GM12878 (cell line): ENCODE data around the gene TNIP1. TPM values are rescaled to one million over a fixed set of nuclear protein-coding genes. Genes with fewer than 3 reads are reported as not detected.
A peak's percentile ranks its signal among the peaks of the same experiment; 100 is the strongest.

Experiments
- CEBPB ChIP-seq, 2 experiments: fragments of 150-350 bp in 1 of 2; IDR thresholded peaks; 2 replicates each; pipeline ENCODE4 v1.6.1; 2012 to 2014; ENCODE audit warnings: low read depth in 2 of 2, low read length in 2 of 2, borderline replicate concordance in 1 of 2, inconsistent platforms in 1 of 2
- CREM ChIP-seq: IDR thresholded peaks from 2 replicates; pipeline ENCODE4 v1.6.1; 2014; ENCODE audit warnings: antibody characterized with exemption, low read depth
- DPF2 ChIP-seq: fragments of 450-650 bp; IDR thresholded peaks from 2 replicates; pipeline ENCODE4 v1.6.1; 2017; ENCODE audit warnings: mild to moderate bottlenecking
- EED ChIP-seq: sonication (generic); IDR thresholded peaks from 2 replicates; pipeline ENCODE4 v1.6.1; 2016; ENCODE audit warnings: antibody characterized with exemption, low read depth
- GABPA ChIP-seq: IDR thresholded peaks from 2 replicates; pipeline ENCODE4 v1.6.1; 2014; ENCODE audit warnings: antibody characterized with exemption, low read depth, mild to moderate bottlenecking, inconsistent platforms
- HDAC6 ChIP-seq: fragments of 200-600 bp; sonication (generic); IDR thresholded peaks from one replicate; pipeline ENCODE4 v1.8.0; 2017; ENCODE audit warnings: antibody characterized with exemption; ENCODE audit not compliant: unreplicated experiment
- LARP7 ChIP-seq: fragments of 450-650 bp; IDR thresholded peaks from 2 replicates; pipeline ENCODE4 v1.6.1; 2017; ENCODE audit warnings: mild to moderate bottlenecking
- MEF2A ChIP-seq: IDR thresholded peaks from 2 replicates; pipeline ENCODE4 v1.6.1; 2011; ENCODE audit warnings: low read depth, mild to moderate bottlenecking, low read length, moderate library complexity; ENCODE audit not compliant: insufficient read depth
- MTA2 ChIP-seq: fragments of 450-650 bp; IDR thresholded peaks from 2 replicates; pipeline ENCODE4 v1.6.1; 2016; ENCODE audit warnings: low read depth, mild to moderate bottlenecking, moderate library complexity
- POLR2AphosphoS5 ChIP-seq: IDR thresholded peaks from 2 replicates; pipeline ENCODE4 v1.6.1; 2011; ENCODE audit warnings: mild to moderate bottlenecking, low read length, inconsistent platforms
- SMC3 ChIP-seq: IDR thresholded peaks from 2 replicates; pipeline ENCODE4 v1.6.1; 2011; ENCODE audit warnings: low read length, improper control_type of control experiment, borderline replicate concordance
- SREBF1 ChIP-seq: IDR thresholded peaks from 2 replicates; pipeline ENCODE4 v1.6.1; 2012; ENCODE audit warnings: mild to moderate bottlenecking, low read length
- SRF ChIP-seq, 2 experiments: IDR thresholded peaks; 2 replicates each; pipeline ENCODE4 v1.6.1; 2011; ENCODE audit warnings: low read depth in 2 of 2, low read length in 2 of 2, mild to moderate bottlenecking in 1 of 2, moderate library complexity in 1 of 2
- polyA plus RNA-seq, 11 experiments: library from polyadenylated mRNA; depleted of rRNA in 4 of 11; unstranded in 6 of 11; stranded (reverse) in 5 of 11; fragments of >200 nt; fragmentation: Nextera tagmentation in 4 of 11; fragmentation: Illumina TruSeq in 1 of 11; extraction: Ambion mirVana in 4 of 11; extraction: Trizol in 1 of 11; gene quantifications; 1 replicate in 1 of 11; 2 replicates in 10 of 11; pipeline versions ENCODE4 v1.2.1 to v1.2.3, GENCODE V29; 2011 to 2016; ENCODE audit warnings: inconsistent platforms in 2 of 11, missing spikeins in 2 of 11, low read depth in 1 of 11
- total RNA-seq, 4 experiments: library from RNA; depleted of rRNA in 3 of 4; stranded (reverse); fragments of >200 nt in 3 of 4; fragmentation: Illumina TruSeq in 1 of 4; extraction: Trizol in 1 of 4; gene quantifications; 2 replicates each; pipeline versions ENCODE4 v1.2.1 to v1.2.3, GENCODE V29; 2013 to 2021
- TF ChIP-seq, protein P1 (sequence below): fragments of 450-650 bp; formaldehyde crosslinking; IDR thresholded peaks from 2 replicates; pipeline ENCODE4 v1.4.0; 2022; ENCODE audit warnings: mild to moderate bottlenecking, moderate library complexity
- TF ChIP-seq, protein P2 (sequence below): fragments of 150-350 bp; IDR thresholded peaks from 2 replicates; pipeline ENCODE4 v1.6.1; 2014; ENCODE audit warnings: mild to moderate bottlenecking, low read depth, low read length
- TF ChIP-seq, protein P3 (sequence below): fragments of 450-650 bp; IDR thresholded peaks from 2 replicates; pipeline ENCODE4 v1.6.1; 2016; ENCODE audit warnings: mild to moderate bottlenecking
- TF ChIP-seq, protein P4 (sequence below): IDR thresholded peaks from 2 replicates; pipeline ENCODE4 v1.6.1; 2012; ENCODE audit warnings: low read length, inconsistent platforms
- TF ChIP-seq, protein P5 (sequence below): fragments of 450-650 bp; IDR thresholded peaks from 2 replicates; pipeline ENCODE4 v1.6.1; 2017; ENCODE audit warnings: antibody characterized with exemption, mild to moderate bottlenecking, moderate library complexity
- TF ChIP-seq, protein P6 (sequence below): fragments of 450-650 bp; IDR thresholded peaks from 2 replicates; pipeline ENCODE4 v1.6.1; 2017; ENCODE audit warnings: borderline replicate concordance

The TNIP1 gene
- total and polyA plus RNA-seq, 10 of the 15 experiments (the other 5 are each of a cell fraction or from before 2014, with no cell fraction given): 4.4 to 279 (median 150) TPM

DNA sequence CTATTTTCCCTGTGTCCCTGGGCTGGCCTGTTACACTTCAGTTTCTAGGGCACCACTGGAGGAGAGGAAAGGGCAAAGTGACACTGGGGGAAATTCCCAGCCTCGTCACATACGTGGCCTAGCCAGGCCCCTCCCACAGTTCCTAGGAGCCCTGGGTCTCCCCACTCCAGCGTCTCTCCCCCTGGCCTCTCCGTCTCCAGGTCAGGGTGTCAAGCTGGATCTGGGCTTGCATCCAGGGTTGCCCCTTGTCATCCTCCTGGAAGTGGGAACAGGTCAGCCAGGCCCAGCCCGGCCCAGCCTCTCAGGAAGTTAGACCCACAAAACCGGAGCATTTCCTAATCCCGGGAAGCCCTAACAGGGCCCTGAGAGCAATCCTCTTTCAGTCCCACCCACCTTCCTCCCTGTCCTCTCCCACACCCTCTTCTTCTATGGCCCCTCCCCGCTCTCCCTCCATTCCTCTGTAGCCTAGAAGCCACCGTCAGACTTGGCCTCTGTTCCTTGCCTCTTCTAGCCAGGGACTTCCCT lies 4.7 kb upstream of the TNIP1 start (continued):
- TF ChIP-seq, protein P1, sequence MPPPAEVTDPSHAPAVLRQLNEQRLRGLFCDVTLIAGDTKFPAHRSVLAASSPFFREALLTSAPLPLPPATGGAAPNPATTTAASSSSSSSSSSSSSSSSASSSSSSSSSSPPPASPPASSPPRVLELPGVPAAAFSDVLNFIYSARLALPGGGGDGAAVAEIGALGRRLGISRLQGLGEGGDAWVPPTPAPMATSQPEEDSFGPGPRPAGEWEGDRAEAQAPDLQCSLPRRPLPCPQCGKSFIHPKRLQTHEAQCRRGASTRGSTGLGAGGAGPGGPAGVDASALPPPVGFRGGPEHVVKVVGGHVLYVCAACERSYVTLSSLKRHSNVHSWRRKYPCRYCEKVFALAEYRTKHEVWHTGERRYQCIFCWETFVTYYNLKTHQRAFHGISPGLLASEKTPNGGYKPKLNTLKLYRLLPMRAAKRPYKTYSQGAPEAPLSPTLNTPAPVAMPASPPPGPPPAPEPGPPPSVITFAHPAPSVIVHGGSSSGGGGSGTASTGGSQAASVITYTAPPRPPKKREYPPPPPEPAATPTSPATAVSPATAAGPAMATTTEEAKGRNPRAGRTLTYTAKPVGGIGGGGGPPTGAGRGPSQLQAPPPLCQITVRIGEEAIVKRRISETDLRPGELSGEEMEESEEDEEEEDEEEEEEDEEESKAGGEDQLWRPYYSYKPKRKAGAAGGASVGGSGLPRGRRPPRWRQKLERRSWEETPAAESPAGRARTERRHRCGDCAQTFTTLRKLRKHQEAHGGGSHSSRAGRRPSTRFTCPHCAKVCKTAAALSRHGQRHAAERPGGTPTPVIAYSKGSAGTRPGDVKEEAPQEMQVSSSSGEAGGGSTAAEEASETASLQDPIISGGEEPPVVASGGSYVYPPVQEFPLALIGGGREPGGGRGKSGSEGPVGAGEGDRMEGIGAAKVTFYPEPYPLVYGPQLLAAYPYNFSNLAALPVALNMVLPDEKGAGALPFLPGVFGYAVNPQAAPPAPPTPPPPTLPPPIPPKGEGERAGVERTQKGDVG (CRISPR knock-in tag): no peak
- TF ChIP-seq MTA2 (0 out of 2 replicates have a peak, but pooled peaks have one; percentile 26), SRF (IDR thresholded peaks at IDR 0.05; ENCODE audit: low read depth in 2 of 2, low read length in 2 of 2) (no peak), LARP7 (no peak), CREM (peak; percentile 75), DPF2 (0 out of 2 replicates have a peak, but pooled peaks have one; percentile 29), EED (peak; percentile 63; the same call in 1 of the 2 replicates), MEF2A (no peak), SMC3 (no peak), POLR2AphosphoS5 (peak; percentile 73), SREBF1 (no peak), CEBPB (IDR thresholded peaks at IDR 0.05; ENCODE audit: borderline replicate concordance in 1 of 2, low read depth in 2 of 2, low read length in 2 of 2) (no peak), HDAC6 (no peak), GABPA (no peak)
- TF ChIP-seq, protein P2, sequence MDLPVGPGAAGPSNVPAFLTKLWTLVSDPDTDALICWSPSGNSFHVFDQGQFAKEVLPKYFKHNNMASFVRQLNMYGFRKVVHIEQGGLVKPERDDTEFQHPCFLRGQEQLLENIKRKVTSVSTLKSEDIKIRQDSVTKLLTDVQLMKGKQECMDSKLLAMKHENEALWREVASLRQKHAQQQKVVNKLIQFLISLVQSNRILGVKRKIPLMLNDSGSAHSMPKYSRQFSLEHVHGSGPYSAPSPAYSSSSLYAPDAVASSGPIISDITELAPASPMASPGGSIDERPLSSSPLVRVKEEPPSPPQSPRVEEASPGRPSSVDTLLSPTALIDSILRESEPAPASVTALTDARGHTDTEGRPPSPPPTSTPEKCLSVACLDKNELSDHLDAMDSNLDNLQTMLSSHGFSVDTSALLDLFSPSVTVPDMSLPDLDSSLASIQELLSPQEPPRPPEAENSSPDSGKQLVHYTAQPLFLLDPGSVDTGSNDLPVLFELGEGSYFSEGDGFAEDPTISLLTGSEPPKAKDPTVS: no peak
- TF ChIP-seq, protein P3, sequence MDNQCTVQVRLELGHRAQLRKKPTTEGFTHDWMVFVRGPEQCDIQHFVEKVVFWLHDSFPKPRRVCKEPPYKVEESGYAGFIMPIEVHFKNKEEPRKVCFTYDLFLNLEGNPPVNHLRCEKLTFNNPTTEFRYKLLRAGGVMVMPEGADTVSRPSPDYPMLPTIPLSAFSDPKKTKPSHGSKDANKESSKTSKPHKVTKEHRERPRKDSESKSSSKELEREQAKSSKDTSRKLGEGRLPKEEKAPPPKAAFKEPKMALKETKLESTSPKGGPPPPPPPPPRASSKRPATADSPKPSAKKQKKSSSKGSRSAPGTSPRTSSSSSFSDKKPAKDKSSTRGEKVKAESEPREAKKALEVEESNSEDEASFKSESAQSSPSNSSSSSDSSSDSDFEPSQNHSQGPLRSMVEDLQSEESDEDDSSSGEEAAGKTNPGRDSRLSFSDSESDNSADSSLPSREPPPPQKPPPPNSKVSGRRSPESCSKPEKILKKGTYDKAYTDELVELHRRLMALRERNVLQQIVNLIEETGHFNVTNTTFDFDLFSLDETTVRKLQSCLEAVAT: 0 out of 2 replicates have a peak, but pooled peaks have one; percentile 37
- TF ChIP-seq, protein P4, sequence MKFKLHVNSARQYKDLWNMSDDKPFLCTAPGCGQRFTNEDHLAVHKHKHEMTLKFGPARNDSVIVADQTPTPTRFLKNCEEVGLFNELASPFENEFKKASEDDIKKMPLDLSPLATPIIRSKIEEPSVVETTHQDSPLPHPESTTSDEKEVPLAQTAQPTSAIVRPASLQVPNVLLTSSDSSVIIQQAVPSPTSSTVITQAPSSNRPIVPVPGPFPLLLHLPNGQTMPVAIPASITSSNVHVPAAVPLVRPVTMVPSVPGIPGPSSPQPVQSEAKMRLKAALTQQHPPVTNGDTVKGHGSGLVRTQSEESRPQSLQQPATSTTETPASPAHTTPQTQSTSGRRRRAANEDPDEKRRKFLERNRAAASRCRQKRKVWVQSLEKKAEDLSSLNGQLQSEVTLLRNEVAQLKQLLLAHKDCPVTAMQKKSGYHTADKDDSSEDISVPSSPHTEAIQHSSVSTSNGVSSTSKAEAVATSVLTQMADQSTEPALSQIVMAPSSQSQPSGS: no peak
- TF ChIP-seq, protein P5, sequence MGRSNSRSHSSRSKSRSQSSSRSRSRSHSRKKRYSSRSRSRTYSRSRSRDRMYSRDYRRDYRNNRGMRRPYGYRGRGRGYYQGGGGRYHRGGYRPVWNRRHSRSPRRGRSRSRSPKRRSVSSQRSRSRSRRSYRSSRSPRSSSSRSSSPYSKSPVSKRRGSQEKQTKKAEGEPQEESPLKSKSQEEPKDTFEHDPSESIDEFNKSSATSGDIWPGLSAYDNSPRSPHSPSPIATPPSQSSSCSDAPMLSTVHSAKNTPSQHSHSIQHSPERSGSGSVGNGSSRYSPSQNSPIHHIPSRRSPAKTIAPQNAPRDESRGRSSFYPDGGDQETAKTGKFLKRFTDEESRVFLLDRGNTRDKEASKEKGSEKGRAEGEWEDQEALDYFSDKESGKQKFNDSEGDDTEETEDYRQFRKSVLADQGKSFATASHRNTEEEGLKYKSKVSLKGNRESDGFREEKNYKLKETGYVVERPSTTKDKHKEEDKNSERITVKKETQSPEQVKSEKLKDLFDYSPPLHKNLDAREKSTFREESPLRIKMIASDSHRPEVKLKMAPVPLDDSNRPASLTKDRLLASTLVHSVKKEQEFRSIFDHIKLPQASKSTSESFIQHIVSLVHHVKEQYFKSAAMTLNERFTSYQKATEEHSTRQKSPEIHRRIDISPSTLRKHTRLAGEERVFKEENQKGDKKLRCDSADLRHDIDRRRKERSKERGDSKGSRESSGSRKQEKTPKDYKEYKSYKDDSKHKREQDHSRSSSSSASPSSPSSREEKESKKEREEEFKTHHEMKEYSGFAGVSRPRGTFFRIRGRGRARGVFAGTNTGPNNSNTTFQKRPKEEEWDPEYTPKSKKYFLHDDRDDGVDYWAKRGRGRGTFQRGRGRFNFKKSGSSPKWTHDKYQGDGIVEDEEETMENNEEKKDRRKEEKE: no peak
- TF ChIP-seq, protein P6, sequence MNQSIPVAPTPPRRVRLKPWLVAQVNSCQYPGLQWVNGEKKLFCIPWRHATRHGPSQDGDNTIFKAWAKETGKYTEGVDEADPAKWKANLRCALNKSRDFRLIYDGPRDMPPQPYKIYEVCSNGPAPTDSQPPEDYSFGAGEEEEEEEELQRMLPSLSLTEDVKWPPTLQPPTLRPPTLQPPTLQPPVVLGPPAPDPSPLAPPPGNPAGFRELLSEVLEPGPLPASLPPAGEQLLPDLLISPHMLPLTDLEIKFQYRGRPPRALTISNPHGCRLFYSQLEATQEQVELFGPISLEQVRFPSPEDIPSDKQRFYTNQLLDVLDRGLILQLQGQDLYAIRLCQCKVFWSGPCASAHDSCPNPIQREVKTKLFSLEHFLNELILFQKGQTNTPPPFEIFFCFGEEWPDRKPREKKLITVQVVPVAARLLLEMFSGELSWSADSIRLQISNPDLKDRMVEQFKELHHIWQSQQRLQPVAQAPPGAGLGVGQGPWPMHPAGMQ: no peak
